PC-3 (cell line): ENCODE measurements around the gene EIF2B4. TPM values are rescaled to one million over a fixed set of nuclear protein-coding genes. Genes with fewer than 3 reads are reported as not detected.
A peak's percentile ranks its signal among the peaks of the same experiment; 100 is the strongest.

Experiments
- ATAC-seq: fragments of 200-7000 bp; cut with Tn5 transposase; 2 replicates; pipeline ENCODE4 v1.9.1; 2020; ENCODE audit warnings: mild to moderate bottlenecking, moderate library complexity
- BruUV-seq: library from RNA; stranded (reverse); fragments of 400-500 nt; replicated peaks from 2 replicates; lab custom pipeline; 2021; lab: Mats Ljungman, UMichigan
- CTCF ChIA-PET: fragments of 300-600 bp; sonication (Branson Sonifier 250); formaldehyde crosslinking; loops from one replicate; lab custom pipeline; 2022; ENCODE audit warnings: antibody characterized with exemption; lab: Charles Lee
- POLR2A ChIA-PET: fragments of 300-600 bp; sonication (Branson Sonifier 250); formaldehyde crosslinking; loops from one replicate; lab custom pipeline; 2022; ENCODE audit warnings: antibody characterized with exemption; ENCODE audit not compliant: unreplicated experiment; lab: Charles Lee
- DNase-seq: peaks from one replicate; pipeline ENCODE4 v3.0.0-alpha.2; 2015
- H2AFZ ChIP-seq: fragments of 300-600 bp; sonication (generic); 2 replicates; pipeline ENCODE4 v1.6.0; 2016; ENCODE audit warnings: antibody characterized with exemption, low read length
- H3F3A ChIP-seq: fragments of 300-600 bp; sonication (generic); one replicate; pipeline ENCODE4 v1.6.0; 2017; ENCODE audit warnings: antibody characterized with exemption, low read length, control low read depth, mild to moderate bottlenecking; ENCODE audit not compliant: unreplicated experiment
- H3K27ac ChIP-seq: fragments of 300-600 bp; sonication (generic); 2 replicates; pipeline ENCODE4 v1.5.1; 2016; ENCODE audit warnings: mild to moderate bottlenecking, low read length
- H3K27me3 ChIP-seq: fragments of 300-600 bp; sonication (generic); 2 replicates; pipeline ENCODE4 v1.6.1; 2016; ENCODE audit warnings: low read length, mixed read lengths
- H3K36me3 ChIP-seq: fragments of 300-600 bp; sonication (generic); 2 replicates; pipeline ENCODE4 v1.6.1; 2016; ENCODE audit warnings: low read depth, mixed run types, low read length, mixed read lengths
- H3K4me1 ChIP-seq: fragments of 300-600 bp; sonication (generic); 2 replicates; pipeline ENCODE4 v1.5.1; 2016; ENCODE audit warnings: low read length; ENCODE audit not compliant: insufficient read depth
- H3K4me2 ChIP-seq: fragments of 300-600 bp; sonication (generic); 2 replicates; pipeline ENCODE4 v1.6.0; 2016; ENCODE audit warnings: low read length
- H3K4me3 ChIP-seq: fragments of 300-600 bp; sonication (generic); 2 replicates; pipeline ENCODE4 v1.5.1; 2016; ENCODE audit warnings: mild to moderate bottlenecking, low read length, mixed read lengths
- H3K79me2 ChIP-seq: fragments of 300-600 bp; sonication (generic); 2 replicates; pipeline ENCODE4 v1.6.1; 2017; ENCODE audit warnings: low read length, mixed read lengths
- H3K9ac ChIP-seq: fragments of 300-600 bp; sonication (generic); 2 replicates; pipeline ENCODE4 v1.6.0; 2016; ENCODE audit warnings: mild to moderate bottlenecking, low read length
- H3K9me2 ChIP-seq: fragments of 300-600 bp; sonication (generic); replicated peaks from 2 replicates; pipeline ENCODE4 v1.6.1; 2016; ENCODE audit warnings: mixed run types, low read length, mixed read lengths
- H3K9me3 ChIP-seq: fragments of 300-600 bp; sonication (generic); 2 replicates; pipeline ENCODE4 v1.6.1; 2016; ENCODE audit warnings: low read length, mixed read lengths
- H4K20me1 ChIP-seq: fragments of 300-600 bp; sonication (generic); 2 replicates; pipeline ENCODE4 v1.6.1; 2016; ENCODE audit warnings: low read length, mixed read lengths
- EZH2 ChIP-seq: fragments of 300-600 bp; sonication (generic); IDR thresholded peaks from one replicate; pipeline ENCODE4 v1.6.1; 2017; ENCODE audit warnings: antibody characterized with exemption, mild to moderate bottlenecking, low read length; ENCODE audit not compliant: unreplicated experiment
- EZH2phosphoT487 ChIP-seq: fragments of 300-600 bp; sonication (generic); IDR thresholded peaks from 2 replicates; pipeline ENCODE4 v1.6.1; 2018; ENCODE audit warnings: mild to moderate bottlenecking, antibody characterized with exemption, low read length, borderline replicate concordance
- intact Hi-C: fragments of 100-400 bp; cut with micrococcal nuclease; formaldehyde crosslinking; loops from 2 replicates; pipeline ENCODE4 v1.9.0; 2023
- total RNA-seq: library from RNA; depleted of rRNA; stranded (reverse); fragments of >200 nt; gene quantifications from 2 replicates; pipeline ENCODE4 v1.2.3, GENCODE V29; 2014
- TF ChIP-seq, protein P1 (sequence below): fragments of 300-600 bp; sonication (generic); conservative IDR thresholded peaks from 2 replicates; pipeline ENCODE4 v1.5.1; 2017; ENCODE audit warnings: antibody characterized with exemption, low read depth, mild to moderate bottlenecking, low read length

EIF2B4 gene
- total RNA-seq, 1 experiment from 2014 or later = 35.8 TPM

DNA sequence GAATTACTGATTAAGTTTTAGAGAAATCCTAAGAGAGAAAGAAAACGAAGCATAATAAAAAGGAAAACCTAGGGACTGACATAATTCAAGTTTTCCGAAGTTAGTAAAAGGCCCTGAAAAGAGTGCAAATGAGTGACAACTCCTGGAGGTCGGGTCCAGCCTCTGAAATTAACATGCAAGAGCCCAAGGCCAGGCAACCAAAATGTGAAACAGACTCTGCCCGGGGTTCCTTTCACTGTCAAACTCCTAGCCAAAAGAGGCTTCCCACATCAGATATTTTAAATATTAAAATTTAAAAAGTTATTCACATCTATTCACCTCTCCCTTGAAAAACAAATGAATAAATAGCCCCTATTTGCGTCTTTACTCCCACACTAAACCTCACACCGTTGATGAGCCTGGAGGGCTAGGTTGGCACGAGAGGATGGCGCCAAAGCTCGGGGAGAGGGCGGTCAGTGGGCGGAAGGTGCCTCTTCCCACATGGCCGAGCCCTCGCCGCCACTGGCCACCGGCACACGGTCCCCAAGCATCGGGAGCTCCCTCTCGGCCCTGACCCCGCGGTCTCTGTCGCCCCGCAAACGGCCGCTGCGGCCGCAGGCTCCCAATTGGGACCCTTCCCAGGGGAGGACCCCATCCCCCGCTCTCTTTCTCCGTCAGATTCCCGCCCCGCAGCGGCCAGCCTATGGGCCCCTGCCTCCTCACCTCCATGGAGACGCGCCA lies 38.6 kb upstream of the EIF2B4 start:
- intact Hi-C loops = loop anchor here (1.0 to 10.0 kb wide), 4 partner anchors 20 to 275 kb away; partner anchors contain the start of genes CCDC121, GPN1 and NRBP1
- Histone ChIP-seq H2AFZ (peak overlapping the region; percentile 82), H3K9me3 (no peaks in the 10 kb centered on the region), H3K36me3 (peaks cover 3% of the 10 kb centered on the region; the same call in 1 of the 2 replicates), H3K9ac (peak overlapping the region; percentile 91), H3K4me1 (peaks cover 21% of the 10 kb centered on the region; the same call in 1 of the 2 replicates), H4K20me1 (peaks cover 27% of the 10 kb centered on the region), H3F3A (no peaks in the 10 kb centered on the region), H3K4me3 (peak overlapping the region; percentile 77), H3K27me3 (no peaks in the 10 kb centered on the region), H3K9me2 (no peaks in the 10 kb centered on the region), H3K79me2 (peaks cover 56% of the 10 kb centered on the region), H3K4me2 (peak overlapping the region; percentile 96), H3K27ac (peak overlapping the region; percentile 50)
- TF ChIP-seq EZH2 (no peak), EZH2phosphoT487 (no peak)
- TF ChIP-seq, protein P1, sequence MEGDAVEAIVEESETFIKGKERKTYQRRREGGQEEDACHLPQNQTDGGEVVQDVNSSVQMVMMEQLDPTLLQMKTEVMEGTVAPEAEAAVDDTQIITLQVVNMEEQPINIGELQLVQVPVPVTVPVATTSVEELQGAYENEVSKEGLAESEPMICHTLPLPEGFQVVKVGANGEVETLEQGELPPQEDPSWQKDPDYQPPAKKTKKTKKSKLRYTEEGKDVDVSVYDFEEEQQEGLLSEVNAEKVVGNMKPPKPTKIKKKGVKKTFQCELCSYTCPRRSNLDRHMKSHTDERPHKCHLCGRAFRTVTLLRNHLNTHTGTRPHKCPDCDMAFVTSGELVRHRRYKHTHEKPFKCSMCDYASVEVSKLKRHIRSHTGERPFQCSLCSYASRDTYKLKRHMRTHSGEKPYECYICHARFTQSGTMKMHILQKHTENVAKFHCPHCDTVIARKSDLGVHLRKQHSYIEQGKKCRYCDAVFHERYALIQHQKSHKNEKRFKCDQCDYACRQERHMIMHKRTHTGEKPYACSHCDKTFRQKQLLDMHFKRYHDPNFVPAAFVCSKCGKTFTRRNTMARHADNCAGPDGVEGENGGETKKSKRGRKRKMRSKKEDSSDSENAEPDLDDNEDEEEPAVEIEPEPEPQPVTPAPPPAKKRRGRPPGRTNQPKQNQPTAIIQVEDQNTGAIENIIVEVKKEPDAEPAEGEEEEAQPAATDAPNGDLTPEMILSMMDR = no peak
- ATAC-seq (peak; percentile 50), DNase-seq (peak; percentile 14)
- BruUV-seq = no TSS peak
- CTCF ChIA-PET = interaction anchor here (1.0 kb wide), 2 partner anchors 22 to 281 kb away, joined by 3 read pairs; no protein-coding TSS in a partner anchor
- POLR2A ChIA-PET = interaction anchor here (0.5 to 0.6 kb wide), 3 partner anchors 39 to 273 kb away, joined by 5 to 10 read pairs (median 7); partner anchors contain the start of genes EIF2B4 and SNX17

DNA sequence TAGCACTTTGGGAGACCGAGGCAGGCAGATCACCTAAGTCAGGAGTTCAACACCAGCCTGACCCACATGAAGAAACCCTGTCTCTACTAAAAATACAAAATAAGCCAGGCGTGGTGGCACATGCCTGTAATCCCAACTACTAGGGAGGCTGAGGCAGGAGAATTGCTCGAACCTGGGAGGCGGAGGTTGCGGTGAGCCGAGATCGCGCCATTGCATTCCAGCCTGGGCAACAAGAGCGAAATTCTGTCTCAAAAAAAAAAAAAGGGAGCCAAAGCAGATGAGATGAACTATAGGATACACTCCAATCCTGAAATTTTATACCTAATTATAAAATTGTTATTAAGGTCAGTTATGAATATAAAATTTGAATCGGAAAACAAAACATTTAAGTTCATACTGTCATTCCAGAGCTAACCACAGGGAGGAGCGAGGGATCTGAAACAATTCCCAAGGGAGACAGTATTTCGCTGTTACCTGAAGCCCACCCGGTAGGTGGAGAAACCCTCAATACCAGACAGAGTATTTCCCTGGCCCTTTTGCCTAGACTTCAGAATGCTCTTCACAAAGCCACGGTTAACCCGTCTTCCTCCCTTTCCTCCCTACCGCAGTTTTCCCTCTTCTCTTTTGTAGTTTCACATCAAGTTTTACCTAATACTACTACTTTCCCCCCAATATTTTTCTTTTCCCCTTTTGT lies 37.8 kb upstream of the EIF2B4 start:
- TF ChIP-seq EZH2 (no peak), EZH2phosphoT487 (no peak)
- TF ChIP-seq, protein P1 = peak; percentile 71
- Histone ChIP-seq H3K4me3 (peak overlapping the region; percentile 77), H4K20me1 (peaks cover 27% of the 10 kb centered on the region), H3K4me2 (peak overlapping the region; percentile 96), H2AFZ (no peak overlapping the region), H3K4me1 (peaks cover 21% of the 10 kb centered on the region; the same call in 1 of the 2 replicates), H3K9me3 (no peaks in the 10 kb centered on the region), H3K9me2 (no peaks in the 10 kb centered on the region), H3K27ac (no peak overlapping the region), H3K36me3 (peaks cover 3% of the 10 kb centered on the region; the same call in 1 of the 2 replicates), H3K27me3 (no peaks in the 10 kb centered on the region), H3K9ac (peak overlapping the region; percentile 91), H3F3A (no peaks in the 10 kb centered on the region), H3K79me2 (peaks cover 64% of the 10 kb centered on the region)
- CTCF ChIA-PET = interaction anchor here (0.6 to 1.0 kb wide), 2 partner anchors 22 to 48 kb away, joined by 3 to 5 read pairs; no protein-coding TSS in a partner anchor
- ATAC-seq (no peak), DNase-seq (peak; percentile 72)
- BruUV-seq = no TSS peak
- POLR2A ChIA-PET = interaction anchor here (0.6 to 0.7 kb wide), 2 partner anchors 21 to 163 kb away, joined by 4 to 6 read pairs; partner anchors contain the start of gene NRBP1
- intact Hi-C loops = loop anchor here (1.0 to 10.0 kb wide), 3 partner anchors 221 to 275 kb away; partner anchors contain the start of genes CCDC121 and GPN1
